ENCODE measurements around the gene RNASE12. TPM values are rescaled to one million over a fixed set of nuclear protein-coding genes. Genes with fewer than 3 reads are reported as not detected.

RNASE12 gene
- total RNA-seq, 1 experiment from 2014 or later = not detected

GRCh38 chr14:20583908-20584307 is 7.3 kb downstream of the RNASE12 start:
- Histone ChIP-seq H3K36me3 (ENCODE audit: control insufficient read depth in 1 of 2, insufficient read depth in 2 of 2, low read length in 2 of 2) (no peaks in the 10 kb centered on the region), H4K20me1 (ENCODE audit: insufficient read depth) (no peaks in the 10 kb centered on the region), H3K4me3 (replicated peaks in 1 of 2; ENCODE audit: low read depth in 1 of 2, low read length in 2 of 2) (no peak overlapping the region), H3K9ac (ENCODE audit: low read length) (no peak overlapping the region), H3K4me2 (ENCODE audit: low read length) (no peak overlapping the region), H3K9me2 (ENCODE audit: insufficient read depth) (no peaks in the 10 kb centered on the region), H2AFZ (ENCODE audit: low read depth, low read length, poor library complexity, severe bottlenecking) (no peak overlapping the region), H3K4me1 (ENCODE audit: control insufficient read depth in 1 of 2, insufficient read depth in 2 of 2, low read length in 2 of 2) (no peaks in the 10 kb centered on the region), H3K27me3 (ENCODE audit: insufficient read depth, low read length) (peaks cover 18% of the 10 kb centered on the region; the same call in 1 of the 2 replicates), H3K27ac (ENCODE audit: low read depth, low read length) (no peak overlapping the region), H3K9me3 (ENCODE audit: control insufficient read depth in 1 of 2, insufficient read depth in 1 of 2, low read depth in 1 of 2, low read length in 2 of 2) (no peaks in the 10 kb centered on the region), H3K79me2 (ENCODE audit: insufficient read depth, low read length) (no peaks in the 10 kb centered on the region)
- ATAC-seq (no peak), DNase-seq (ENCODE audit: low read depth, low spot score) (no peak)
- POLR2A ChIA-PET = no interaction called here
- TF ChIP-seq TCF7L2 (IDR thresholded peaks at IDR 0.05; ENCODE audit: borderline replicate concordance, extremely low read depth, insufficient read depth, insufficient read length) (no peak), JUND (IDR thresholded peaks at IDR 0.05) (no peak), CTCF (IDR thresholded peaks at IDR 0.05 in 2 of 3, conservative IDR thresholded peaks at IDR 0.05 in 1 of 3; ENCODE audit: borderline replicate concordance in 1 of 3, insufficient read depth in 1 of 3, low read depth in 2 of 3, low read length in 2 of 3) (no peak), ZBTB33 (IDR thresholded peaks at IDR 0.05; ENCODE audit: extremely low read depth, insufficient replicate concordance, low read length) (no peak), POLR2A (IDR thresholded peaks at IDR 0.05; ENCODE audit: borderline replicate concordance, extremely low read depth, insufficient read depth, insufficient read length) (no peak), RAD21 (IDR thresholded peaks at IDR 0.05; ENCODE audit: low read depth) (no peak), EGR1 (IDR thresholded peaks at IDR 0.05; ENCODE audit: low read depth) (no peak), REST (IDR thresholded peaks at IDR 0.05; ENCODE audit: low read depth) (no peak), POLR2AphosphoS5 (IDR thresholded peaks at IDR 0.05; ENCODE audit: low read depth, low read length) (no peak), ATF3 (IDR thresholded peaks at IDR 0.05) (no peak), ELF1 (IDR thresholded peaks at IDR 0.05; ENCODE audit: borderline replicate concordance, low read depth) (no peak), FOSL1 (IDR thresholded peaks at IDR 0.05; ENCODE audit: low read depth) (no peak), YY1 (IDR thresholded peaks at IDR 0.05; ENCODE audit: extremely low read depth, insufficient replicate concordance, low read depth, low read length) (no peak), MAX (IDR thresholded peaks at IDR 0.05) (no peak), SIN3A (IDR thresholded peaks at IDR 0.05; ENCODE audit: low read depth) (no peak), ZFX (IDR thresholded peaks at IDR 0.05) (no peak), EZH2 (IDR thresholded peaks at IDR 0.05) (no peak), EZH2phosphoT487 (IDR thresholded peaks at IDR 0.05; ENCODE audit: borderline replicate concordance) (no peak), CBX3 (IDR thresholded peaks at IDR 0.05; ENCODE audit: low read depth) (no peak), SRF (IDR thresholded peaks at IDR 0.05; ENCODE audit: low read depth) (no peak)
- RAD21 ChIA-PET (ENCODE audit: low non-redundant PET in 1 of 2, low total read pairs in 2 of 2, uncharacterized antibody in 2 of 2, unreplicated experiment in 2 of 2) = no interaction called here
- no TSS peak for BruUV-seq (replicated peaks)
- intact Hi-C loops (cut with micrococcal nuclease) = loop anchor here (10.0 kb wide), 1 partner anchor 49 kb away; no protein-coding TSS in a partner anchor
- CTCF ChIA-PET = no interaction called here

All from HCT116 (cell line).